IPS-18c (cell line): ENCODE data around the gene KIAA1755.
"Not testable (repeated sequence)": the region's sequence is repeated elsewhere in the genome, so short reads cannot be mapped to it uniquely, and the experiment has no call there.

ENCODE experiments used
- H3K4me3 ChIP-seq: 2 replicates; pipeline ENCODE4 v1.7.0; 2013; ENCODE audit warnings: low read depth, mild to moderate bottlenecking, low read length, moderate library complexity; ENCODE audit not compliant: insufficient read depth
- H3K9me3 ChIP-seq: one replicate; pipeline ENCODE4 v1.6.1; 2013; ENCODE audit warnings: mild to moderate bottlenecking, low read length, moderate library complexity; ENCODE audit not compliant: control insufficient read depth, insufficient read depth

Gene KIAA1755

DNA sequence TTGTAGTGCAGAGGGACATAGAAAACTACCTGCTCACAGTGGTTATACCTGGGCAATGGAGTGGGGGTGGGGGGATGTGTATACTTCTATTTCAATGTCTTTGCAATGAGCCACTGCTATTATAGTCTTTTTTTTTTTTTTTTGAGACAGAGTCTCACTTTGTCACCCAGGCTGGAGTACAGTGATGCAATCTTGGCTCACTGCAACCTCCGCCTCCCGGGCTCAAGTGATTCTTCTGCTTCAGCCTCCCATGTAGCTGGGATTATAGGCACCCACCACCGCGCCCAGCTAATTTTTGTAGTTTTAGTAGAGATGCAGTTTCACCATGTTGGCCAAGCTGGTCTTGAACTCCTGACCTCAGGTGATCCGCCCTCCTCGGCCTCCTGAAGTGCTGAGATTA, 9.1 kb downstream of the KIAA1755 start:
- H3K9me3 ChIP-seq, H3K4me3 ChIP-seq: not testable (repeated sequence)

DNA sequence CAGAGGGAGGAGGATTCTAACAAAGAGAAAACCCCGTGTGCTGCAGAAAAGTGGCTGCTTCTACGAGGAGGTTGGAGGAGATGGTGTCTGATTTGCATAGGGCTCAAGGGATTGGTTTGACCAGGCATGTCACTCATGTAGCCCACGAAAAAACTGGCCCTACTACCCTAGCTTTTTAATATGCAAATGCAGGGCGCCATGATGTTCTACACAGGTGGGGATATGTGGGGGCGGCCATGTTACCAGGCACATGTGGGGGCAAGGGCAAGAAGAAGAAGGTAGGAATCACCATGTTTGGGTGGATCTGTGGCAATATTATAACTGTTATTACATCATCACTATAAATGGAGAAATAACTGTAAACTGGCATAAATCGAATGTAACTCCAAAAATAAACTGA, 9.9 kb downstream of the KIAA1755 start:
- Histone ChIP-seq H3K9me3 (no peaks in the 10 kb centered on the region), H3K4me3 (no peak overlapping the region)

GRCh38 chr20:38249536-38250310, 10.8 kb downstream of the KIAA1755 start:
- no peak overlapping the region for H3K4me3 ChIP-seq

DNA sequence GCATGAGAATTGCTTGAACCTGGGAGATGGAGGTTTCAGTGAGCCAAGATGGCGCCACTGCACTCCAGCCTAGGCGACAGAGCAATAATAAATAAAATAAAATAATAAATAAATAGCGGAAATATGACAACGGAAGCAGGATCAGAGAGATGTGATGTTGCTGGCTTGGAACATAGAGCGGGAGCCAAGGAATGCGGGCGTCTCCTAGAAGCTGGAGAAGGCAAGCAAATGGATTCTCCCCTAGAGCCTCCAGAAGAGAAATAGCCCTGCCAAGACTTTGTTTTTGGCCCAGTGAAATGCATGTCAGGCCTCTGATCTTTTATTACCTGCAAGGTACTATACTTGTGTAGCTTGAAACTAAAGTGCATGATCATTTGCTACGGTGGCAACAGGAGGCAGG, 12.4 kb downstream of the KIAA1755 start:
- Histone ChIP-seq H3K4me3 (no peak overlapping the region), H3K9me3 (peaks cover 3% of the 10 kb centered on the region)

More at GRCh38 chr20:38249536-38250310, 10.8 kb downstream of the KIAA1755 start:
- H3K9me3 ChIP-seq = no peaks in the 10 kb centered on the region

GRCh38 chr20:38247725-38248124, 12.8 kb downstream of the KIAA1755 start:
- not testable (repeated sequence) for H3K9me3 ChIP-seq, H3K4me3 ChIP-seq

- peaks cover 4% of the 10 kb centered on the region for H3K9me3 ChIP-seq
- H3K4me3 ChIP-seq = no peak overlapping the region
Measured at GRCh38 chr20:38247166-38247509, 13.4 kb downstream of the KIAA1755 start.

DNA sequence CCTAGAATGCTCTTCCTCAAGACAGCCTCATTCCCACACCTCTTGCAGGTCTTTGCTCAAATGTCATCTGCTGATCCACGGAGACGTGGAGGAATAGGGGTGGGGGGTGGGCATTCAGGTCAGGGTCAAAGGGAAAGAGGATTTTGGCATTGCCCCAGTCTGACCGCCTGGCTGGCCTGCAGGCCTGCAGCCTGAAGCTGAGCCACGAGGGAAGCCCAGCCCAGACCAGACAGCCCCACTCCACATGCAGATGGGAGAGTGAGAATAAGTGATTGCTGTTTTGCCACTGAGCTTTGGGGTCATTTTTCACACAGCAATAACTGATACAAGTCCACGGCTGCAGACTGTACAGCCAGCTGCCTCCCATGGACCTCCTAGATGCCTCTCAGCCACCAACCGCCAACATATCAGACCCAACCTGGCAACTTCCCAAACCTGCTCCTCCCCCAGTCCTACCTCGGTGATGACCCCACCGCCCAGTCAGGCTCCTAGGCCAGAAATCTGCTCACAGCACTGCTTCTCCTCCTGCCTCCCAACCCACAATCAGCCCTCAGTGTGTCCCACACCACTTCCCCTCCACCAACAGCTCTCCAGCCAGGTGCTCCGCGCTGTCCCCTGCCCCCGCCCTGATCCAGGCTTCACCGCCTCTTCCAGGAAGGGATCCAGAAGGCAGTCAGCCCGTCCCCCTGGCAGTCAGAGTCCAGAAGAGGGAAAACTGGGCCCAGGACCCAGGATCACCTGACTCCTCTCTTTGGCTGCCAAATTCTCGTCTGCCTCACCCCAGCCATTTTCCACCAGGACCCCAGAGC, 14.0 kb downstream of the KIAA1755 start:
- Histone ChIP-seq H3K9me3 (peaks cover 8% of the 10 kb centered on the region), H3K4me3 (no peak overlapping the region)

DNA sequence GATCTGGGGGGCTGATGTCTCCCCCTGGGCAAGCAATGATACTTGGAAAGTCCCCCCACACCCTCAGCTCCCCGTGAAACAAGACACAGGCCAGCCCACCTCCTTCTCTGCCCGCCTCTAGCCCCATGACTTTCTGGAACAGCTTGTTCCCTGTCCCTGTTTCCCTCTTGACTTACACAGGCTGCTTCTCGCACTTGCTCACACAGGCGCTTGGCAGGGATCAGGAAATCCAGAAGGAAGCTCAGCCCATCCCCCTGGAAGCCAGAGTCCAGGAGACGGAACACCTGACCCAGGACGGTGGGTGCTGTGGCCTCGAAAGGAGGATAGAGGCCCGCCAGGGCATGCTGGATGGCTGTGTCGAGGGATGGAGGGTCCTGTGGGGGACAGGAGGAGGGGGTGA, 14.8 kb downstream of the KIAA1755 start:
- Histone ChIP-seq H3K9me3 (peaks cover 8% of the 10 kb centered on the region), H3K4me3 (no peak overlapping the region)

DNA sequence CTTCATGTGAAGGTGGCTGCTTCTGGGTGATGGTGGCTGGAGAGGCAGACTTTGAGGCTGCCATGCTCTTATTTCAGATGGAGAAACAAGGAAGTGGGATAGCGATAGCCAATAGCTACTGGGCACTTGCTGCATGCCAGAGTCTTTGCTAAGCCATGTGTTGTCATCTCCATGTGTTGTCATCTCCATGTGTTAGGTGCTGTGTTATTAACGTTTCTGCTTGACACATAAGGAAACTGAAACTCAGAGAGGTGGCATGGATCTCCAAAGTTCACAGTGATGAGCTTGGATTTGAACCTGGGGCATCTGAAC, 16.9 kb downstream of the KIAA1755 start:
- peaks cover 13% of the 10 kb centered on the region for H3K9me3 ChIP-seq

DNA sequence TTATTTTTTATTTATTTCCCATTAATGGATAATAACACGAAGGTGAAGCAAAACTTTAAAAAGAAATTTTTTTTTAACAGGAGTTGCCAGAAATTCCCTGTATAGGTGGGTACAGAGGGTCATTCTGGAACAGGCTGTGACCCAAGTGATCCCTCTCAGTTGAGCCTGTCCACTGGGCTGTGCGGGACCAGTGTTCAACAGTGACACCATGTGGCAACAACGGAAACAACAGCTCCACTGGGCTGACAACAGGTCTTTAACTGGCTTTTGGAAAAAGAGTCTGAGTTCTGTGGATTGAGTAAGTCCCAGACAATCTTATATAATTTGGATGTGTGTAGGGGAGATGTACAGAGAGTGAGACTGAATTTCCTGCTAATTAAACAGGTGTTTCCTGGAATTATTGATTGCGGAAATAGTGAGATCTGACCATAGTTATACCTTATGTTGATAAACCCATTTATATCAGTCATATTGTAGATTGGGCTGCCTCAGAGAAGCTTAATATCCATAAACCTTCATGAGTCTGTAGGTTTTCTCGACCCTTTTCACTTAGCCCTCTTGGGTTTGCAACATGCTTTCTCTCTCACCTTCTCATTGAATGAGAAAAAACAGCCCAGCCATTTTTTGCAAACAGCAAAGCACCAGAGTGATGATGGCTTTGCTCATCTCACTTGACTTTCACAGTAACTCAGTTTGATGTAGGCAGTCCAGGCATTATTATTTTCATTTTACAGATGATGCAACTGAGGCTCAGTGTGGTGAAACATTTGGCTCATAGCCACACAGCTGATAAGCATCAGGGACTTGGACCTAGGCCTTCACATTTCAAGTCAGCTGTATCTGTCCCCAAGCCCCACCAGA, 17.5 kb downstream of the KIAA1755 start:
- Histone ChIP-seq H3K9me3 (peaks cover 13% of the 10 kb centered on the region), H3K4me3 (no peak overlapping the region)

More for the DNA sequence above, 16.9 kb downstream of the KIAA1755 start:
- H3K4me3 ChIP-seq = no peak overlapping the region

DNA sequence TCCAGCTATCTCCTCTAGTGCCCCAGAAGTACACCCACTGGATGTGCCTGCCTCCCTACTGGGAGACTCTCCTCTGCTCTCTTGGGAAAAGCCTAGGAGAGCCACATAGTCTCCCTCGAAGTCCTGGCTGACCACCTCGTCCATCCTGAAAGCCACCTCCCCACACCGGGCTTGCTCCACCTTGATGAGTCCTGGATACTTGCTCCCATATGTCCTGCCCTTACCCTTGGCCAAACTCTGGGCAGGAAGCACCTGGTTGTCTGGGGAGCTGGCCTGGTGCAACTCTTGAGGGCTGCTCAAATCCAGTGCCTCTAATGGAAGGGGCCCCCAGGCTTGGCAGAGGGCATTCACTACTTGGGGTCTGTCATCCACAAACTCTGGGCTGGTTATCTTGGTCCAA, 19.3 kb downstream of the KIAA1755 start:
- H3K4me3 ChIP-seq = no peak overlapping the region
- H3K9me3 ChIP-seq = peaks cover 13% of the 10 kb centered on the region

- Histone ChIP-seq H3K9me3 (peaks cover 13% of the 10 kb centered on the region), H3K4me3 (no peak overlapping the region)
Measured at GRCh38 chr20:38239441-38239840, 21.1 kb downstream of the KIAA1755 start.

DNA sequence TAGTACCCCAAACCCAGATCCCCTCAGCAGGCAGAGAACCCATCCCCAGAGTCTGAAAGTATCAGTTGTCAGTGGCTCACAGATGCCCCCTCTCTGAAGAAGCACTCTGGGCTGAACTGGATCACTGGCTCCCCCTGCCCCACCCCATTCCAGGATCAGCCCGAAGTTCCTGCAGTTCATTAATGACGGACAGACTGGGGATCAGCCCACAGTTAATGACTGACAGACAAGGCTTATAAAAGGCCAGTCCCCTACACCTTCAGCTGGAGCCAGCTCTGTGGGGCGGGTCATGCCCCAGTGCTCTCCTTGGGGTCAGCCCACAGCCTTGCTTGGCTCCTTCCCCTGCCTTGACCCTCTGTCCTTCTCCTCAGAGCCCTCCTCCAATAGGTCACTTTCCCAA, 21.7 kb downstream of the KIAA1755 start:
- Histone ChIP-seq H3K9me3 (peaks cover 13% of the 10 kb centered on the region), H3K4me3 (no peak overlapping the region)

DNA sequence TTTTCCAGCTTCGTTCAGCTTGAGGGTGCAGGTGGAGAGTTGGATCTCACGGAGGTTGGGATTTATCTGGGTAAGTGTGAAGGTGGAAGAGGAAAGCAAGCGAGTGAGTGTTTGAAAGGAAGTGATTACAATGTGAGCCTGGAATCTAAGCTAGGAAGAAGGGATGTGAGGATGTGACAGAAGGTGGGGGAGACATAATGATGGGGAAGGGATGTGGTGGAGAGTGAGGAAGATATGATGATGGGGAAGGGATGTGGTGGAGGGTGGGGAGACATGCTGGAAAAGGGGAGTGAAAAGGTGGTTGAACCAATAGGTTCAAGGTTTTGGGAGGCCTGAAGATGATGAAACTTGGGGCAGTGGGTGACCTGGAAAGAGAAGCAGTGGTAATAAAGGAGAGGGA, 23.2 kb downstream of the KIAA1755 start:
- Histone ChIP-seq H3K4me3 (no peak overlapping the region), H3K9me3 (peaks cover 10% of the 10 kb centered on the region)

GRCh38 chr20:38231531-38232121, 28.9 kb downstream of the KIAA1755 start:
- Histone ChIP-seq H3K4me3 (no peak overlapping the region), H3K9me3 (peaks cover 2% of the 10 kb centered on the region)

DNA sequence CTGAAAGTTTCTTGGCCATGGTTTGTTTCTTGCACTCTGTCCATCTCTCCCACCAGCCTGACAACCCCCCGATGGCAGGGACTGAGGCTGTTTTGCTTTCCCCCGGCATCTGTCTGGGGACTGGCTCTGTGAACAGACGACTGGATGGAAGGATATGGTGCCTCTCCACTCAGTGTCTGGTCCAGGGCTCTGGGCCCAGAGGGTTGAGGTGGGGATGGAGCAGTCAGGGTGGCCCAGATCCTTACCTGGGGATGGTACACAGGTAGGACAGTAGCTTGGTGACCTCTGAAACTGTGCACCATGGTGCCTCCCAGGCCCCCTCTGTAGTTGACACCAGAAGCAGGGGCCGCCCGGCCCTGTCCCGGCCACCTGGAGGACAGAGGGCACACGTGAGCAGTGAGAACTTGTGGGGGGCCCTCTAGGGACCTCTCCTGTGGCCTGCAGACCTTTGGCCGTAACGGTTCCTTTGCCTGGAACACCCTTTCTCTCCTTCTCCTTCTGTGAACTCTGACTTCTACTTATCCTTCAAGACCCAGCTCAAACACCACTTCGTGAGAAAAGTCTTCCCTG, 29.5 kb downstream of the KIAA1755 start:
- peaks cover 2% of the 10 kb centered on the region for H3K9me3 ChIP-seq
- H3K4me3 ChIP-seq = no peak overlapping the region

GRCh38 chr20:38230253-38230551, 30.3 kb downstream of the KIAA1755 start:
- Histone ChIP-seq H3K9me3 (peaks cover 2% of the 10 kb centered on the region), H3K4me3 (no peak overlapping the region)
